Activated naive CD8-positive, alpha-beta T cell treated with anti-CD3 and anti-CD28 coated beads, Interleukin-2, amount 50 U/mL, for 24 hours (primary cell): ENCODE measurements around the gene DAGLB.
"Not testable (repeated sequence)": the region's sequence is repeated elsewhere in the genome, so short reads cannot be mapped to it uniquely, and the experiment has no call there.

Experiments
- ATAC-seq: fragments of 150-1000 bp; cut with Tn5 transposase; one replicate; pipeline ENCODE4 v1.10.0; 2021
- DNase-seq: peaks from one replicate; pipeline ENCODE4 v3.0.0; 2021
- H3K27ac Mint-ChIP-seq: one replicate; pipeline ENCODE4 v1.8.0; 2021; ENCODE audit warnings: mild to moderate bottlenecking, mixed read lengths
- H3K27me3 Mint-ChIP-seq: one replicate; pipeline ENCODE4 v1.8.0; 2021; ENCODE audit warnings: mixed read lengths
- H3K36me3 Mint-ChIP-seq: one replicate; pipeline ENCODE4 v1.8.0; 2021; ENCODE audit warnings: low read depth, mixed read lengths
- H3K4me1 Mint-ChIP-seq: one replicate; pipeline ENCODE4 v1.8.0; 2021; ENCODE audit warnings: mixed read lengths
- H3K4me3 Mint-ChIP-seq: one replicate; pipeline ENCODE4 v1.8.0; 2021; ENCODE audit warnings: mild to moderate bottlenecking, moderate library complexity, mixed read lengths
- H3K9me3 Mint-ChIP-seq: one replicate; pipeline ENCODE4 v1.8.0; 2021; ENCODE audit warnings: mixed read lengths

Gene DAGLB

GRCh38 chr7:6477318-6477660 lies 29.5 kb upstream of the DAGLB start:
- H3K4me1 Mint-ChIP-seq = peaks cover 60% of the 10 kb centered on the region
- ATAC-seq (no peak), DNase-seq (no peak)
- H3K36me3 Mint-ChIP-seq = peaks cover 26% of the 10 kb centered on the region
- H3K27me3 Mint-ChIP-seq = no peaks in the 10 kb centered on the region
- no peak overlapping the region for H3K4me3 Mint-ChIP-seq
- no peak overlapping the region for H3K27ac Mint-ChIP-seq
- H3K9me3 Mint-ChIP-seq = no peaks in the 10 kb centered on the region

DNA sequence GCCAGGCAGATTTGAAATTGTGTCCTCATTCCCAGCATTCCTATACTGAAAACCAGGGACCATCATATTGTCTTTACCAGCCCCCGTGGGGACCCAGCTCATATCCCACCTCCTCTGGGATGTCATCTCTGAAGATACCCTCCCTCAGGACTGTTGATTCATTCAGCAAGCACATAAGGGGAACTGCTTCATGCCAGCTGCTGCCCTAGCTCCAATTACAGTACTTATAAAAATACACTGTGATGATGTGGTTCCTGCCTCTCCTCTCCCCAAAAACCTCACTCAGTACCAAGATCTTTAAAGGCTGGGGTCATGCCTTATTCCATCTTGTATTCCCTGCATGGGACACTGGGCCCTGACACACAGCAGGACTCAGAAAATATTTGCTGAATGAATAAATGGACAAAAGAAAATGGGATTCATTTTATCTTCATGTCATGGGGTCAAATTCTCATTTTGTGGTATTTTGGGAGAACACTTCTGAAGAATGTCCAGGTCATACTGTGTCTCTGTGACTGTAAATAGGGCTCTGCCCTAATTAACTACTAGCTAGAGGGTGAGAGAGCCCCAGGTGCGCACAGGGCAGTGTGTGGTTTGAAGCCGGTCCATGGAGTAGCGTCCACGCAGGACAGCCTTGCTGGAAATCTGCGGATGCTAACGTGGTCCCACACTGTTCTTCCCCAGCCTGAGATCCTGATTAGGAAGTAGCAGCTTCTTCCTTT lies 29.0 kb upstream of the DAGLB start:
- Mint-ChIP-seq H3K36me3 (peaks cover 24% of the 10 kb centered on the region), H3K4me1 (peaks cover 57% of the 10 kb centered on the region), H3K9me3 (no peaks in the 10 kb centered on the region), H3K27ac (no peak overlapping the region), H3K27me3 (no peaks in the 10 kb centered on the region), H3K4me3 (no peak overlapping the region)
- ATAC-seq (no peak), DNase-seq (no peak)

DNA sequence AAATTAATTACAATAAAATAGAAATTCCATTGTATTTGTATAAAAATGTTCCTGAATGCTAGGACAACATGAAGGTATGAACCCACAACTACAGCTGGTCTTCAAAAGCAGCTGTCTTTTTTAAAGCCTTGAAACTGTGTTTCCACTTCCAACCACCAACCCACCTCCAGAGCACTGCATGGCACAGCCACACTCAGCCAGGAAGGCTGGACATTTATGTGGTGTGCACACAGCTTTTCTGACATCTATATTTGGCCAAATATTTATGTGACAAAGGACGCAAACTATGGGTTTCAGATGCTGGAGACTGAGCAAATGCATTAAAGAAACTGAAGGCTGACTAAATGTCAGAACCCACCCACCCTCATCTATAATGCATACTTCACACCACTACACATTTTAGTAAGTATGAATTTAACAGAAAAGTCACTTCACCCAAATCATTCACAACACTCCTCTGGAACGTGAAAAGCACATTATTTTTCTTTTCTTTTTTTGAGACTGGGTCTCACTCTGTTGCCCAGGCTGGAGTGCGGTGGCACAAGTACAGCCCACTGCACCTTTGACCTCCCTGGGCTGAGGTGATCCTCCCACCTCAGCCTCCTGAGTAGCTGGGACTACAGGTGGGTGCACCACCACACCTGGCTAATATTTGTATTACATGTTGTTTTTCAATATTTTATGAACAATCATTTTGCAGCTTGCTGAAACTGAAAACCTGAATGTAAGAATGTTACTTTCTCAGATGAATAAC lies 27.9 kb upstream of the DAGLB start:
- Mint-ChIP-seq H3K27ac (no peak overlapping the region), H3K4me3 (no peak overlapping the region), H3K9me3 (no peaks in the 10 kb centered on the region), H3K4me1 (peaks cover 47% of the 10 kb centered on the region), H3K27me3 (no peaks in the 10 kb centered on the region), H3K36me3 (peaks cover 20% of the 10 kb centered on the region)
- ATAC-seq (no peak), DNase-seq (no peak)

DNA sequence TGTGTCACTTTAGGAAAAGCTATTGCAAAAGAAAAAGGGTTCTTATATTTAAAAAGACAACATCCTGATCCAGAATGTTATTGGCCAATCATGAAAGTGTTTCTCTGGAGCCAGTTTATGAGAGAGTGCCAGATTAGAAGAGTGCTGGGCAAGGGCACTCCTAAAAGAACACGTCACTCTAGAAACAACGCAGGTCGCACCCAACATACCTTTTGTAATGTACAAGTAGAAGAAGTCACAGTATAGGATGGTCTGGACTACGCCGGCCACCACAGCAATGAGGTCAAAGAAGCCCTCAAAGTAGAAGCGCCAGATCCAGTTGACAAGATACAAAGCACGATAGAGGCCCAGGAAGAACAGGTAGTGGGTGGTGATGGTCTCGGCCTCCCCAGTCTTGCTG lies 18.1 kb upstream of the DAGLB start:
- H3K9me3 Mint-ChIP-seq = no peaks in the 10 kb centered on the region
- no peak for ATAC-seq
- no peak for DNase-seq
- H3K4me3 Mint-ChIP-seq = no peak overlapping the region
- no peaks in the 10 kb centered on the region for H3K4me1 Mint-ChIP-seq
- peaks cover 49% of the 10 kb centered on the region for H3K36me3 Mint-ChIP-seq
- H3K27me3 Mint-ChIP-seq = no peaks in the 10 kb centered on the region
- no peak overlapping the region for H3K27ac Mint-ChIP-seq

DNA sequence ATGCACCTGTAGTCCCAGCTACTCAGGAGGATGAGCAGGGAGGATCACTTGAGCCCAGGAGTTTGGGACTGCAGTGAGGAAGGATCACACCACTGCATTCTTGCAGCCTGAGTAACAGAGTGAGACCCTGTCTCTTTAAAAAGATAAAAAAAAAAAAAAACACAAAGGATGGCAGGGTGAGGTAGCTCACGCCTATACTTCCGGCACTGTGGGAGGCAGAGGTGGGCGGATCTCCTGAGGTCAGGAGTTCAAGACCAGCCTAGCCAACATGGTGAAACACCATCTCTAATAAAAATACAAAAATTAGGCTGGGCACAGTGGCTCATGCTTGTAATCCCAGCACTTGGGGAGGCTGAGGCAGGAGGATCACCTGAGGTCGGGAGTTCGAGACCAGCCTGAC lies 15.9 kb upstream of the DAGLB start:
- DNase-seq, H3K27me3 Mint-ChIP-seq, H3K4me1 Mint-ChIP-seq, H3K4me3 Mint-ChIP-seq, ATAC-seq, H3K27ac Mint-ChIP-seq, H3K9me3 Mint-ChIP-seq: not testable (repeated sequence)
- H3K36me3 Mint-ChIP-seq = peaks cover 40% of the 10 kb centered on the region

GRCh38 chr7:6461946-6462550 lies 14.3 kb upstream of the DAGLB start:
- DNase-seq = no peak
- no peak for ATAC-seq
- peaks cover 6% of the 10 kb centered on the region for H3K4me1 Mint-ChIP-seq
- no peaks in the 10 kb centered on the region for H3K27me3 Mint-ChIP-seq
- H3K9me3 Mint-ChIP-seq = no peaks in the 10 kb centered on the region
- H3K4me3 Mint-ChIP-seq = no peak overlapping the region
- H3K36me3 Mint-ChIP-seq = peaks cover 29% of the 10 kb centered on the region
- H3K27ac Mint-ChIP-seq = no peak overlapping the region

DNA sequence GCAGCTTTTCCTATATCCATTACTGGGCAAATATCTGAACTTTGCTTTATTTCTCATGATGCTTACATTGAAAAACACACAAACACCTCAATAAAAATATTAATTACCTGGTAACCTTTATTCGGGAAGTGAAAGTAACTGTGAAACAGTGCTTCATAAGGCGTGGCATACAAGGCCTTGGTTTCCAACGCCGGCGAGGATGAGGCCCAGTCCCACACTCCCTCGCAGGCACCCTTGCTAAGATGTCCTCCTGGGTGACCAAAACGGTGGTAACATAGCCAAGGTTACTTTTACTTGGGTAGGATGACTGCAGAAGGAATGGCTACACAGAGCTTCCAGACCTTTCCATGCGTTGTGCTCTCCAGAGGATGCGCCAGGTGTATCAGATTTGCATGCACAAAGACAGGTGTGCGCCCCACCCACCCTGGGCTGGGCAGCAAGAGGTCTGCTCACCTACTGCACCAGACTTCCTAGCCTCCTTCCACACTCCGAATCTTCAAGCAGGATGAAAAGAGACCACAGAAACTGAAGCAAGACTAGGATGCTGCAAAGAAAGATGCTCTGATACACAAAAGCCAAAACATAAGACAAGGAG lies 13.3 kb upstream of the DAGLB start:
- DNase-seq (no peak), ATAC-seq (no peak)
- Mint-ChIP-seq H3K27me3 (no peaks in the 10 kb centered on the region), H3K4me1 (peaks cover 6% of the 10 kb centered on the region), H3K27ac (no peak overlapping the region), H3K36me3 (peaks cover 19% of the 10 kb centered on the region), H3K9me3 (no peaks in the 10 kb centered on the region), H3K4me3 (no peak overlapping the region)

- no peak overlapping the region for H3K4me3 Mint-ChIP-seq
- peaks cover 6% of the 10 kb centered on the region for H3K4me1 Mint-ChIP-seq
- H3K9me3 Mint-ChIP-seq = no peaks in the 10 kb centered on the region
- peaks cover 11% of the 10 kb centered on the region for H3K36me3 Mint-ChIP-seq
- no peak for DNase-seq
- H3K27ac Mint-ChIP-seq = no peak overlapping the region
- ATAC-seq = no peak
- H3K27me3 Mint-ChIP-seq = no peaks in the 10 kb centered on the region
These were observed 12.5 kb upstream of the DAGLB start for GRCh38 chr7:6460303-6460702.

GRCh38 chr7:6458676-6459075 lies 10.9 kb upstream of the DAGLB start:
- H3K9me3 Mint-ChIP-seq, H3K27me3 Mint-ChIP-seq, DNase-seq: not testable (repeated sequence)

GRCh38 chr7:6453734-6454133 lies 6.0 kb upstream of the DAGLB start:
- DNase-seq (no peak), ATAC-seq (no peak)
- Mint-ChIP-seq H3K27ac (no peak overlapping the region), H3K9me3 (no peaks in the 10 kb centered on the region), H3K4me1 (peaks cover 7% of the 10 kb centered on the region), H3K36me3 (no peaks in the 10 kb centered on the region), H3K27me3 (no peaks in the 10 kb centered on the region), H3K4me3 (no peak overlapping the region)

More at GRCh38 chr7:6458676-6459075, 10.9 kb upstream of the DAGLB start:
- not testable (repeated sequence) for H3K4me1 Mint-ChIP-seq, H3K4me3 Mint-ChIP-seq, H3K27ac Mint-ChIP-seq, H3K36me3 Mint-ChIP-seq
- peak; percentile 78 for ATAC-seq

DNA sequence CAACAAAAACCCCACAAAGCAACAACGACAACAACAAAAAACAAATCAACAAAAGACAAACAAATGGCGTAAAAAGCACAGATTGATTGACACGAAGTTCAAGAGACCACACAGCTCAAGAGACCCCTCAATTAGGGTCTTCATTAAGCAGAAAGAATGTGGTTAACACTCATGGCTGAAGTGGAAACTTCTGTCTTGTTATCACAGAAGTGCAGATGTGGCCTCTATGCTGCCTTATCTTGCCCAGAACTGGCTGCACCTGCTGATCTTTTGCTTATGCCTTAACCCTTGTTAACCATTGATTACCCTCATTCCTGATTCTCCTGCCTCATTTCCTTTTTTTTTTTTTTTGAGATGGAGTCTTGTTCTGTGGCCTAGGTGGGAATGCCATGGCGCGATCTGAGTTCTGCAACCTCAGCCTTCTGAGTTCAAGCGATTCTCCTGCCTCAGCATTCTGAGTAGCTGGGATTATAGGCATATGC lies 3.5 kb upstream of the DAGLB start:
- H3K27me3 Mint-ChIP-seq = no peaks in the 10 kb centered on the region
- peaks cover 24% of the 10 kb centered on the region for H3K4me1 Mint-ChIP-seq
- no peak overlapping the region for H3K4me3 Mint-ChIP-seq
- ATAC-seq (no peak), DNase-seq (no peak)
- H3K9me3 Mint-ChIP-seq = no peaks in the 10 kb centered on the region
- peaks cover 3% of the 10 kb centered on the region for H3K36me3 Mint-ChIP-seq
- no peak overlapping the region for H3K27ac Mint-ChIP-seq

- not testable (repeated sequence) for H3K9me3 Mint-ChIP-seq, DNase-seq, H3K4me3 Mint-ChIP-seq, ATAC-seq, H3K36me3 Mint-ChIP-seq, H3K27me3 Mint-ChIP-seq, H3K27ac Mint-ChIP-seq
- H3K4me1 Mint-ChIP-seq = peaks cover 29% of the 10 kb centered on the region
These were observed 2.8 kb upstream of the DAGLB start for GRCh38 chr7:6450591-6450990.

GRCh38 chr7:6449884-6450283 lies 2.1 kb upstream of the DAGLB start:
- Mint-ChIP-seq H3K4me1 (peaks cover 35% of the 10 kb centered on the region), H3K36me3 (peaks cover 14% of the 10 kb centered on the region)
- DNase-seq = peak; percentile 10
- H3K9me3 Mint-ChIP-seq, H3K27ac Mint-ChIP-seq, H3K4me3 Mint-ChIP-seq, H3K27me3 Mint-ChIP-seq, ATAC-seq: not testable (repeated sequence)

DNA sequence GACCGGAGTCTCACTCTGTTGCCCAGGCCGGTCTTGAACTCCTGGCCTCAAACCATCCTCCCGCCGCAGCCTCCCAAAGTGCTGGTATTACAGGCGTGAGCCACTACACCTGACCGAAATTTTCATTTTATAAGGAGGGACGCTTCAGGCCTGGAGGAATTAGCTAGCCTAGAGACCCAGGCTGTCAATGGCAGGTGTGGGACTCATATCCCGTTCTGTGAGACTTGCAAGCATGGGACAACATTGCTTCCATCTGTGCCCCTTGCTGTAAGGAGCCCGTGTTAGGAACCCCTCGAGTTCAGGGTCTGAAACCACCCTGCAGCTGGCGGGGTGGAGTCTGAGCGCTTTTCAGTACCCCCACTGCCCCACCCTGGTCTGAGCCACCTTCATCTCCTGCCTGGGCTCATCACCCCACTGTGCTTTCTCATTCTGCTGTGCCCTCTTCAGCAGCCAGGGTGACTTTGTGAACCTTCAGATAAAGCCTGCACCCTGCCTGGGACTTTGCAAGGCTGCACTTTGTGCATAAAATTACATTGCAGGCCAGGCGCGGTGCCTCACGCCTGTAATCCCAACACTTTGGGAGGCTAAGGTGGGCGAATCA lies 1.3 kb upstream of the DAGLB start:
- DNase-seq (no peak), ATAC-seq (no peak)
- H3K27me3 Mint-ChIP-seq = no peaks in the 10 kb centered on the region
- no peak overlapping the region for H3K27ac Mint-ChIP-seq
- peaks cover 38% of the 10 kb centered on the region for H3K4me1 Mint-ChIP-seq
- H3K36me3 Mint-ChIP-seq = peaks cover 22% of the 10 kb centered on the region
- no peaks in the 10 kb centered on the region for H3K9me3 Mint-ChIP-seq
- peak overlapping the region; percentile 94 for H3K4me3 Mint-ChIP-seq
